H9 (cell line): Measurements from ENCODE around the gene RBFOX1. TPM values are rescaled to one million over a fixed set of nuclear protein-coding genes. Genes with fewer than 3 reads are reported as not detected.

Experiments
- DNase-seq: peaks from one replicate; pipeline ENCODE4 v3.0.0-alpha.2; 2017
- H2AFZ ChIP-seq: one replicate; pipeline ENCODE4 v1.6.1; 2013; ENCODE audit warnings: mild to moderate bottlenecking, low read length, control low read depth, moderate library complexity
- H2AK5ac ChIP-seq: 2 replicates; pipeline ENCODE4 v1.6.1; 2013; ENCODE audit warnings: low read length, control low read depth, mixed read lengths; ENCODE audit not compliant: insufficient read length
- H2BK120ac ChIP-seq: one replicate; pipeline ENCODE4 v1.6.1; 2013; ENCODE audit warnings: low read depth, mild to moderate bottlenecking, low read length, control low read depth, inconsistent platforms; ENCODE audit not compliant: poor library complexity, severe bottlenecking
- H2BK12ac ChIP-seq: 2 replicates; pipeline ENCODE4 v1.6.1; 2013; ENCODE audit warnings: low read length, control low read depth, mixed read lengths, low read depth; ENCODE audit not compliant: insufficient read length
- H2BK15ac ChIP-seq: 2 replicates; pipeline ENCODE4 v1.6.1; 2013; ENCODE audit warnings: low read depth, low read length, control low read depth
- H2BK20ac ChIP-seq: one replicate; pipeline ENCODE4 v1.6.1; 2013; ENCODE audit warnings: low read depth, mild to moderate bottlenecking, low read length, control low read depth, inconsistent platforms; ENCODE audit not compliant: poor library complexity, severe bottlenecking
- H2BK5ac ChIP-seq: 2 replicates; pipeline ENCODE4 v1.6.1; 2013; ENCODE audit warnings: low read length, control low read depth, mixed read lengths; ENCODE audit not compliant: insufficient read length
- H3K14ac ChIP-seq: 2 replicates; pipeline ENCODE4 v1.6.1; 2013; ENCODE audit warnings: low read length, control low read depth; ENCODE audit not compliant: insufficient read depth
- H3K18ac ChIP-seq: 2 replicates; pipeline ENCODE4 v1.6.1; 2013; ENCODE audit warnings: low read depth, mild to moderate bottlenecking, mixed read lengths, low read length, control low read depth; ENCODE audit not compliant: insufficient read length
- H3K23ac ChIP-seq: 2 replicates; pipeline ENCODE4 v1.6.1; 2013; ENCODE audit warnings: low read length, control low read depth, mixed read lengths, low read depth; ENCODE audit not compliant: insufficient read length
- H3K23me2 ChIP-seq: 2 replicates; pipeline ENCODE4 v1.6.1; 2013; ENCODE audit warnings: low read depth, mild to moderate bottlenecking, mixed read lengths, low read length, control low read depth; ENCODE audit not compliant: insufficient read length, poor library complexity, severe bottlenecking
- H3K27ac ChIP-seq: 2 replicates; pipeline ENCODE4 v1.5.1; 2013; ENCODE audit warnings: low read length, control low read depth, mixed read lengths, low read depth; ENCODE audit not compliant: insufficient read length
- H3K27me3 ChIP-seq: 2 replicates; pipeline ENCODE4 v1.6.1; 2013; ENCODE audit warnings: low read length, control low read depth, inconsistent platforms; ENCODE audit not compliant: insufficient read depth
- H3K4ac ChIP-seq: 2 replicates; pipeline ENCODE4 v1.6.1; 2013; ENCODE audit warnings: low read depth, mild to moderate bottlenecking, control low read depth, inconsistent platforms, low read length, moderate library complexity
- H3K4me1 ChIP-seq: 2 replicates; pipeline ENCODE4 v1.6.1; 2013; ENCODE audit warnings: low read length, control low read depth, inconsistent platforms; ENCODE audit not compliant: insufficient read depth
- H3K4me2 ChIP-seq: 2 replicates; pipeline ENCODE4 v1.6.1; 2013; ENCODE audit warnings: low read length, control low read depth, mixed read lengths; ENCODE audit not compliant: insufficient read length, insufficient read depth
- H3K56ac ChIP-seq: 2 replicates; pipeline ENCODE4 v1.6.1; 2013; ENCODE audit warnings: low read depth, mild to moderate bottlenecking, mixed read lengths, low read length, control low read depth; ENCODE audit not compliant: insufficient read length
- H3K79me1 ChIP-seq: 2 replicates; pipeline ENCODE4 v1.6.1; 2013; ENCODE audit warnings: low read depth, mild to moderate bottlenecking, moderate library complexity, low read length, control low read depth, inconsistent platforms; ENCODE audit not compliant: insufficient read depth, poor library complexity, severe bottlenecking
- H3K79me2 ChIP-seq: 2 replicates; pipeline ENCODE4 v1.6.1; 2013; ENCODE audit warnings: low read length, control low read depth, inconsistent platforms; ENCODE audit not compliant: insufficient read depth
- H3K9ac ChIP-seq: 2 replicates; pipeline ENCODE4 v1.6.1; 2013; ENCODE audit warnings: low read length, control low read depth, mixed read lengths; ENCODE audit not compliant: insufficient read length; ENCODE audit errors: extremely low read depth
- H3K9me3 ChIP-seq: one replicate; pipeline ENCODE4 v1.6.1; 2013; ENCODE audit warnings: low read depth, low read length, inconsistent platforms; ENCODE audit not compliant: control insufficient read depth
- H3T11ph ChIP-seq: one replicate; pipeline ENCODE4 v1.6.1; 2013; ENCODE audit warnings: mild to moderate bottlenecking, low read length, control low read depth, inconsistent platforms
- H4K20me1 ChIP-seq: one replicate; pipeline ENCODE4 v1.6.1; 2013; ENCODE audit not compliant: control insufficient read depth, insufficient read length, insufficient read depth
- H4K5ac ChIP-seq: 2 replicates; pipeline ENCODE4 v1.6.1; 2013; ENCODE audit warnings: low read depth, mild to moderate bottlenecking, mixed read lengths, low read length, control low read depth; ENCODE audit not compliant: insufficient read length
- H4K8ac ChIP-seq: replicated peaks from 2 replicates; pipeline ENCODE4 v1.6.1; 2013; ENCODE audit warnings: low read length, control low read depth, mixed read lengths, low read depth; ENCODE audit not compliant: insufficient read length
- H4K91ac ChIP-seq: 2 replicates; pipeline ENCODE4 v1.6.1; 2013; ENCODE audit warnings: low read depth, mild to moderate bottlenecking, moderate library complexity, mixed read lengths, low read length, control low read depth; ENCODE audit not compliant: insufficient read length
- H3K27ac Mint-ChIP-seq, 3 experiments: 2 replicates in 2 of 3; 3 replicates in 1 of 3; pipeline ENCODE4 v1.8.0; 2020 to 2021; ENCODE audit warnings: mixed read lengths in 3 of 3, mild to moderate bottlenecking in 1 of 3, moderate library complexity in 1 of 3
- H3K27me3 Mint-ChIP-seq: 2 replicates; pipeline ENCODE4 v1.8.0; 2021; ENCODE audit warnings: low read depth, mild to moderate bottlenecking, moderate library complexity, mixed read lengths
- H3K36me3 Mint-ChIP-seq, 3 experiments: 2 replicates in 2 of 3; 3 replicates in 1 of 3; pipeline ENCODE4 v1.8.0; 2020 to 2021; ENCODE audit warnings: low read depth in 3 of 3, mixed read lengths in 3 of 3; ENCODE audit not compliant: insufficient read depth in 1 of 3
- H3K4me1 Mint-ChIP-seq, 2 experiments: 2 replicates each; pipeline ENCODE4 v1.8.0; 2020; ENCODE audit warnings: mixed read lengths in 2 of 2
- H3K4me3 Mint-ChIP-seq, 2 experiments: 2 replicates in 1 of 2; 3 replicates in 1 of 2; pipeline ENCODE4 v1.8.0; 2020 to 2021; ENCODE audit warnings: mild to moderate bottlenecking in 2 of 2, mixed read lengths in 2 of 2, moderate library complexity in 1 of 2
- H3K9me3 Mint-ChIP-seq, 2 experiments: 2 replicates in 1 of 2; 3 replicates in 1 of 2; pipeline ENCODE4 v1.8.0; 2020; ENCODE audit warnings: mild to moderate bottlenecking in 2 of 2, mixed read lengths in 2 of 2, moderate library complexity in 1 of 2
- WGBS: extraction: QIAGEN DNeasy Blood & Tissue Kit; methylation state at CpG from one replicate; pipeline ENCODE4 v1.1.7; 2013; ENCODE audit warnings: missing lambda C conversion rate, low lambda C conversion rate, mixed read lengths; ENCODE audit not compliant: insufficient read length; ENCODE audit errors: extremely low coverage; 5-methylcytosine and 5-hydroxymethylcytosine counted together
- total RNA-seq: library from RNA; stranded (reverse); gene quantifications from 2 replicates; pipeline ENCODE4 v1.2.1, GENCODE V29; 2021
- TF ChIP-seq, protein P1 (sequence below): fragments of 200-600 bp; sonication (generic); conservative IDR thresholded peaks from 3 replicates; pipeline ENCODE4 v1.8.0; 2021; ENCODE audit warnings: antibody characterized with exemption, mild to moderate bottlenecking

The RBFOX1 gene
- total RNA-seq, 1 experiment from 2014 or later, result 2.0 TPM

DNA sequence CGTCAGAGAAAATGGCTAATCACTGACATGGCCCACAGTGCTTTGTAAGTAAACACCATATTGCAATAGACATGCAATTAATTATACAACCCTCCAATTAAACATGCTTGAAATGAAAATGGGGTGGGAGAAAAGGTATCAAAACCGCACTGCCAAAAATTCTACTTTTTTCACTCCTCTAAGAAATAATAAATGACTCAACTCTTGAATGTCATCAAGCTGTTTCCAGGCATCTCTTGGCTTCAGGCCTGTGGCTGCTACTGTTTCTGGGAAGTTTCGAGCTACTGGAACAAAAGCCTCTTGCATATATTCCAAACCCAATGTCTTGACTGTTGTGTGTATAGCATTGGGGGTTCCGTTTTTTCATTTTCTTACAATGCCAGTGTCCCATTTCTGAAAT is 412.6 kb downstream of the RBFOX1 start:
- H2AFZ ChIP-seq, result no peak overlapping the region
- no peak overlapping the region for H4K8ac ChIP-seq
- Mint-ChIP-seq H3K4me1 (peaks cover 39 to 40% of the 10 kb centered on the region in 2 experiments), H3K27ac (no peak overlapping the region), H3K4me3 (no peak overlapping the region), H3K27me3 (peaks cover 2% of the 10 kb centered on the region; the same call in 1 of the 2 replicates), H3K9me3 (no peaks in the 10 kb centered on the region; a peak in 2 of 5 replicates), H3K36me3 (no peaks in the 10 kb centered on the region)
- no peaks in the 10 kb centered on the region for H3K27me3 ChIP-seq
- H2BK5ac ChIP-seq, result no peak overlapping the region
- no peak overlapping the region for H2BK12ac ChIP-seq
- H3K79me2 ChIP-seq, result no peaks in the 10 kb centered on the region
- no peaks in the 10 kb centered on the region for H3K79me1 ChIP-seq
- H4K5ac ChIP-seq, result no peak overlapping the region
- no peak overlapping the region for H2BK15ac ChIP-seq
- no peak overlapping the region for H3K18ac ChIP-seq
- no peaks in the 10 kb centered on the region for H4K20me1 ChIP-seq
- H3K4me2 ChIP-seq, result no peak overlapping the region
- no peak overlapping the region for H3K9ac ChIP-seq
- no peaks in the 10 kb centered on the region for H3K23me2 ChIP-seq
- H3K4me1 ChIP-seq, result no peaks in the 10 kb centered on the region
- no peak overlapping the region for H3K27ac ChIP-seq
- DNase-seq, result no peak
- H4K91ac ChIP-seq, result no peak overlapping the region
- H3K14ac ChIP-seq, result no peak overlapping the region
- H3K9me3 ChIP-seq, result no peaks in the 10 kb centered on the region
- H3T11ph ChIP-seq, result no peak overlapping the region
- H2AK5ac ChIP-seq, result no peak overlapping the region
- no peak overlapping the region for H3K4ac ChIP-seq
- no CpG with 5 or more reads among the region's 4 CpGs for WGBS
- H2BK120ac ChIP-seq, result no peak overlapping the region
- no peak overlapping the region for H3K56ac ChIP-seq
- H3K23ac ChIP-seq, result no peak overlapping the region
- H2BK20ac ChIP-seq, result no peak overlapping the region
- TF ChIP-seq, protein P1, sequence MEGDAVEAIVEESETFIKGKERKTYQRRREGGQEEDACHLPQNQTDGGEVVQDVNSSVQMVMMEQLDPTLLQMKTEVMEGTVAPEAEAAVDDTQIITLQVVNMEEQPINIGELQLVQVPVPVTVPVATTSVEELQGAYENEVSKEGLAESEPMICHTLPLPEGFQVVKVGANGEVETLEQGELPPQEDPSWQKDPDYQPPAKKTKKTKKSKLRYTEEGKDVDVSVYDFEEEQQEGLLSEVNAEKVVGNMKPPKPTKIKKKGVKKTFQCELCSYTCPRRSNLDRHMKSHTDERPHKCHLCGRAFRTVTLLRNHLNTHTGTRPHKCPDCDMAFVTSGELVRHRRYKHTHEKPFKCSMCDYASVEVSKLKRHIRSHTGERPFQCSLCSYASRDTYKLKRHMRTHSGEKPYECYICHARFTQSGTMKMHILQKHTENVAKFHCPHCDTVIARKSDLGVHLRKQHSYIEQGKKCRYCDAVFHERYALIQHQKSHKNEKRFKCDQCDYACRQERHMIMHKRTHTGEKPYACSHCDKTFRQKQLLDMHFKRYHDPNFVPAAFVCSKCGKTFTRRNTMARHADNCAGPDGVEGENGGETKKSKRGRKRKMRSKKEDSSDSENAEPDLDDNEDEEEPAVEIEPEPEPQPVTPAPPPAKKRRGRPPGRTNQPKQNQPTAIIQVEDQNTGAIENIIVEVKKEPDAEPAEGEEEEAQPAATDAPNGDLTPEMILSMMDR, result no peak
